Gastroesophageal sphincter (tissue), 3 donors: ENCODE results near the gene BROX.

Experiments used
- EP300 ChIP-seq: sonication (generic); formaldehyde crosslinking; IDR thresholded peaks from one replicate; pipeline ENCODE4 v1.6.1; 2017; ENCODE audit warnings: antibody characterized with exemption, mild to moderate bottlenecking
- POLR2A ChIP-seq, 2 donors: fragments of 450-650 bp; IDR thresholded peaks; one replicate each; pipeline ENCODE4 v1.6.1; 2017; ENCODE audit warnings: antibody characterized with exemption in 2 of 2, mild to moderate bottlenecking in 2 of 2, moderate library complexity in 1 of 2
- POLR2AphosphoS5 ChIP-seq: sonication (generic); formaldehyde crosslinking; IDR thresholded peaks from one replicate; pipeline ENCODE4 v1.6.1; 2017; ENCODE audit warnings: antibody characterized with exemption
- TF ChIP-seq, protein P1 (sequence below), 4 experiments: fragments of 200-600 bp in 2 of 4; fragments of 450-650 bp in 2 of 4; sonication (generic) in 1 of 4; IDR thresholded peaks; one replicate each; pipeline ENCODE4 v1.5.1; 2017 to 2019; ENCODE audit warnings: antibody characterized with exemption in 4 of 4, mild to moderate bottlenecking in 2 of 4, moderate library complexity in 2 of 4

- TF ChIP-seq, protein P1, sequence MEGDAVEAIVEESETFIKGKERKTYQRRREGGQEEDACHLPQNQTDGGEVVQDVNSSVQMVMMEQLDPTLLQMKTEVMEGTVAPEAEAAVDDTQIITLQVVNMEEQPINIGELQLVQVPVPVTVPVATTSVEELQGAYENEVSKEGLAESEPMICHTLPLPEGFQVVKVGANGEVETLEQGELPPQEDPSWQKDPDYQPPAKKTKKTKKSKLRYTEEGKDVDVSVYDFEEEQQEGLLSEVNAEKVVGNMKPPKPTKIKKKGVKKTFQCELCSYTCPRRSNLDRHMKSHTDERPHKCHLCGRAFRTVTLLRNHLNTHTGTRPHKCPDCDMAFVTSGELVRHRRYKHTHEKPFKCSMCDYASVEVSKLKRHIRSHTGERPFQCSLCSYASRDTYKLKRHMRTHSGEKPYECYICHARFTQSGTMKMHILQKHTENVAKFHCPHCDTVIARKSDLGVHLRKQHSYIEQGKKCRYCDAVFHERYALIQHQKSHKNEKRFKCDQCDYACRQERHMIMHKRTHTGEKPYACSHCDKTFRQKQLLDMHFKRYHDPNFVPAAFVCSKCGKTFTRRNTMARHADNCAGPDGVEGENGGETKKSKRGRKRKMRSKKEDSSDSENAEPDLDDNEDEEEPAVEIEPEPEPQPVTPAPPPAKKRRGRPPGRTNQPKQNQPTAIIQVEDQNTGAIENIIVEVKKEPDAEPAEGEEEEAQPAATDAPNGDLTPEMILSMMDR (IDR thresholded peaks at IDR 0.05), result no peak
- TF ChIP-seq POLR2A (IDR thresholded peaks at IDR 0.05) (no peak), EP300 (no peak), POLR2AphosphoS5 (no peak)
These were observed 68.9 kb downstream of the BROX start for GRCh38 chr1:222781251-222781650.
